GM19452 (cell line): Measurements from ENCODE around the gene TPST2.

Source experiments
- ATAC-seq: cut with Tn5 transposase; IDR thresholded peaks from one replicate; pipeline ENCODE4 v1.9.1; 2021; ENCODE audit not compliant: unreplicated experiment

Gene TPST2

DNA sequence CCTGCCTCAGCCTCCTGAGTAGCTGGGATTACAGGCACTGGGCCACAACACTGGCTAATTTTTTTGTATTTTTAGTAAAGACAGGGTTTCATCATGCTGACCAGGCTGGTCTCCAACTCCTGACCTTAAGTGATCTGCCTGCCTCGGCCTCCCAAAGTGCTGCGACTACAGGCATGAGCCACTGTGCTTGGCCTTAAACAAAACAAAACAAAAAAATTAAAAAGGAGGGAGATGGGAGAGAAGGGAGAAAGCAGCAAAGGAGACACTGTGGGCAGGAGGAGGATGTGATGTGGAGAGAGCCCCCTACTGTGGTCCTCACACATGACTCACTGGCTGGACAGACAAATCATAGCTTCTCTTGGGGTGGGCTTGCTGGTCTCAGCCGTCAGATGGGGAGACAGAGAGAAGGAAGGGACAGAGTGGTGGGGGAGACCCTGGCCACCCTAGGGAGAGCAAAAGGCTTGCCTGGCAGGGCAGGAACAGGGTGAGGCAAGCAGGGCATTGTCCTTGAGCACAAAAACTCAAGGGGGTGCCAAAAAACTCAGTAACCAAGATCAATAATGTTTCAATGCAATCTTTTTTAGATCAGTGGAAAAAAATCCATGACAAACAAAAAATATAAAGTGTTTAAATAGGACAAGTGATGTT lies 31.6 kb downstream of the TPST2 start:
- no peak for ATAC-seq

DNA sequence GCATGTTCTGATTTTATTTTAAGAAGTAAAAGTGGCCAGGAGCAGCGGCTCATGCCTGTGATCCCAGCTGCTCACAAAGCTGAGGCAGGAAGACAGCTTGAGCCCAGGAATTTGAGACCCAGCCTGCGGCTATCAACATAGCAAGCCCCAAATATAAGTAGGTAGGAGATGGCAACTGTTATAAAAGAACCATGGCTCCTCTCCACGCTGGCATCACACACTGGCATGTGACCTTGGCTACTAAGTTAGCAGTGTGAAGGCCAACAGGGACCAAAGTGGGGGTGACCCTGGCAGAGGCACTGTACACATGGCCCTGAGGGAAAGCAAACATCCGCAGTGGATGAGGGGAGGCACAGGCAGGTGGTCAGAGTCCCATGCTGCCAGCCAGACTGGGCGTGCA lies 33.0 kb downstream of the TPST2 start:
- ATAC-seq, result no peak

DNA sequence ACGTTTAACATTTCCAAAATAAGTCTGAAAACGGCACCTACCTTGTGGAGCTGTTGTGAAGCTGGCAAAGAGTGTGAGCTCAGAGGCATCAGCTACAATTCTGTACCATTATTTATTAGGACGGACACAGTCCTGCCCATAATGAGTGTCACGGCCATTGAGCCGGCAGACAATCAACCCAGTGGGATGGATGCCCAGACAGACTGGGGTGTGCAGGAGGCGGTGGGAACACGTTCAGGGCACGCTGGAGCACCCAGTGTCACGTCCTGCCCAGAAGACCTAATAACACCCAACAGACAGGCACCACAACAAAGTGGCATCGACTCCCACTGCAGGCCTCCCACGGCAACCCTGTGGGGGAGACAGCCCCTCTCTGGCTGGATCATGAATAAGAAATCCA lies 34.5 kb downstream of the TPST2 start:
- no peak for ATAC-seq

DNA sequence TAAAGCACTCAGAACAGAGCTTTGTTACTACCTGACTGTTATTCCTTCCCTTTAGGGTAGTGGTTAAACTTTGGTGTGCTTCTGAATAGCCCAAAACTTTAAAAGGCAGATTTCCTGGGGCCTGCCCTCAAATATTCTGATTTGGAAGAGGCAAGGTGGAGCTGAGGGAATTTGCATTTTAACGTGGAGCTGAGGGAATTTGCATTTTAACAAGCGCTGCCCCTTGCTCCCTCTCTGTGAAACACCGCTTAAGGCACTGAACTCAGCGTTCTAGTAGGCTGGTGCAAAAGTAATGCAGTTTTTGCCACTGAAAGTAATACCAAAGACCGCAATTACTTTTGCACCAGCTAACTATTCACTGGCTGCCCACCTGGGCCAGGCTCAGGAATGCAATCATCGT lies 35.0 kb downstream of the TPST2 start:
- no peak for ATAC-seq

DNA sequence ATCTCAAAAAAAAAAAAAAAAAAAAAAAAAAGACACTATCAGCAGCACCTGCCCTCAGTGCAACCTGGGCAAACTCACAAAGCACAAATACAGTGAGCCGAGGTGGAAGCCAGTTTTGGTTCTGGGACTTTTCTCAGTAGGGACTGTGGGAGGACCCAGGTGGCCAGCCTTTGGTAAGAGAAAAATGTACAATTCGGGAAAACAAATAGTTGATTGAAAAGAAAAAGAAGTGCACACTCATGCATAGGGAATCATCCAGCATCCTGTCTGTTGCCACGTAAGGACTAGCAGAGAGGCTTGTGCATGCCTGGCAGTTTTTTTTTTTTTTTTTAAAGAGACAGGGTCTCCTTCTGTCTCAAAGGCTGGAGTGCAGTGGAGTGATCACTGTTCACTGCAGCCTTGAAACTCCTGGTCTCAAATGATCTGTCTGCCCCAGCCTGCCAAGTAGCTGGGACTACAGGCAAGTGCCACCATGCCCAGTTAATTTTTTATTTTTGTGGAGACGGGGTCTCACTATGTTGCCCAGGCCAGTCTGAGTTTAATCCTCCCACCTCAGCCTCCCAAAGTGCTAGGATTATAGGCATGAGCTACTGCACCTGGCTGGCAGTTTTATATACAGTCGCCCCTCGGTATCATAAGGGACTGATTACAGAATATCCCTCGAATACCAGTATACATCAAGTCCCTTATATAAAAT lies 36.7 kb downstream of the TPST2 start:
- no peak for ATAC-seq

DNA sequence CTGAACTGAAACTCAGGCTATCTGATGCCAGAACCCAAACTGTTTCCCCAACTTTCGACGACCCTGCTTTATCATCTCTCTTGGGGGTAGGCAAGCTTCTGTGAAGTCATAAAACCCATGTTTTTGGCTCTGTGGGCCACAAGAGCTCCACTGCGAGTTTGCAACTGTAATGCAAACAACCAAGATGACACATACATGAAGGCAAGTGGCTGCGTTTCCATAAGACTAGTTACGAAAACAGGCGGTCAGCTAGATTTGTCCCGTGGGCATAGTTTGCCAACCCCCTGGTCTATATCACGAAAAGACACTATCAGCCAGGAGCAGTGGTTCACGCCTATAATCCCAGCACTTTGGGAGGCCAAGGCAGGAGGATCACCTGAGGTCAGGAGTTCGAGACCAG lies 37.5 kb downstream of the TPST2 start:
- no peak for ATAC-seq

DNA sequence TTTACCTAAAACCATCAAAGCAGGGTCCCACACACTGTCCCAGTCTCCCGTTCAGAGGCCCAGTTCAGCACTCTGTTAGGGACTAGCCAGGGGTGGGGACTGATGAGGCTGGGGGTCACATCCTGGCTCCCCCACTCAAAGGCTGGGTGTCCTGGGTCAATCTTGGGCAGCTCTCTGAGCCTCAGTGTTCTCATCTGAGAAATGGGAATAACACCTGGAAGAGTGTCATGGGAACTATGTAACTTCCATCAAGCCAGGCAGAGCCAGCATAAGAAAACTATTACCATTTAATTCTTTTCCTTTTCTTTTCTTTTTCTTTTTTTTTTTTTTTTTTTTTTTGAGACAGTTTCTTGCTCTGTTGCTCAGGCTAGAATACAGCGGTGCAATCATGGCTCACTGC lies 38.4 kb downstream of the TPST2 start:
- ATAC-seq, result no peak

DNA sequence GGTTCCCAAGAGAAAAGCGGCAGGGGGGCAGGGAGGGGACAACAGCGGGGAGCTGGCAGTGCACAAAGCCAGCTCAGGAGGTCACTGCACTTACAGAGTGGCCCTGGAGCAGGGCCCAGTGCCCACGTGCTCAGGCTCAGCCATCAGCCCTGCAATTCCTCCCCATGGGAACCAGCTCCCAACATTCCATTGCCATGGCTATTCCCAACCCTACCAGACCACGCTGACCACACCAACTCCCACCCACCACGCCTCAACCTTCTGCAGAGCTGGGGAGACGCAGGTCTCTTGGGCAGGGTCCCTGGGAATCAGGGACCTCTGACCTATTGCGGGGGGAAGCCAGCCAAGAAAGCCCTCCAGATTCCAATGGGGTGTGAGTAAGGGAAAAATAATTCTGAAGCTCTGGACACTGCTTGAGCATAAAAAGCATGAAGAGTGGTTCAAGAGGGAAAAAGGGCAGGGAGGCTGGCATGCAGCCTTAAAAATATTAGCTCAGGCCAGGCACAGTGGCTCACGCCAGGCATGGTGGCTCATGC lies 39.4 kb downstream of the TPST2 start:
- no peak for ATAC-seq

DNA sequence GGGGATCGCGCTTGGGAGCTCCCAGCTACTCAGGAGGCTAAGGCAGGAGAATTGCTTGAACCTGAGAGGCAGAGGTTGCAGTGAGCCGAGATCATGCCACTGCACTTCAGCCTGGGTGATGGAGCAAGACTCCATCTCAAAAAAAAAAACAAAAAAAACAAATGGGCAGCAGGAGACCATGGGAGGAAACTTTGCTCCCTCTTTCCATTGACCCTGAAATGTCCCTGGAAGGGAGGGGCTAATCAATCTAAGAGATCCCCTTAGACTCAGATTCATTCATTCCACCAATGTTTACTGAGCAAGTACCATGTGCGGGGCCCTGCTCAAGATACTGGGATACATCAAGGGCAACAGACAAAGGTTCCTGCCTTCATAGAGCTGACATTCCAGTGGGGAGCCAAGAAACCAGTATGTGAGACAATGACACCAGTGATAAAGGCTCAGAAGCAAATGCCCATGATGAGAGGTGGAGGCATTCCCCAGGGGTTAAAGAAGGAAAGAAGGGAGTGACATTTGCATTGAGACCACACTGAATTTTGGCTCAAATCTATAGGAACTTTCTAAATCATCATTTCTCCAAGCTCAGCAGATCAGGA lies 39.9 kb downstream of the TPST2 start:
- ATAC-seq, result no peak

DNA sequence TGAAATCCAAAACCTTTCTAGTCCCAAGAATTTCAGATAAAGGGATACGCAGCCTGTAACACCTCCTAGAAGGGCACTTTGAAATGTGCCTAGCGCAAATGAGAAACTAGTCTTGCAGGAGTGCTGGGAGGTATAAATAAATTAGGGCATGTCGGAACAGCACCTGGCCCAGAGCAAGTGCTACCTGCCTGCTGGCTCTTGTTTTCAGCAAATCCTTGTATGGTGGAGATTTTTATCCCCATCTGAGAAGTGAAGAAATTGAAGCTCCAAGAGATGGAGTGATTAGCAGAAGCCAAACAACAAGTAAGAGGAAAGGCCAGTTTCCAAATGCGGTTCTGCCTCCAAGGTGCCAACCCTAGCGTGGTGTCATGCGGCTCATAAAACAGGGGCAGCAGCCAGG lies 40.9 kb downstream of the TPST2 start:
- ATAC-seq, result no peak

DNA sequence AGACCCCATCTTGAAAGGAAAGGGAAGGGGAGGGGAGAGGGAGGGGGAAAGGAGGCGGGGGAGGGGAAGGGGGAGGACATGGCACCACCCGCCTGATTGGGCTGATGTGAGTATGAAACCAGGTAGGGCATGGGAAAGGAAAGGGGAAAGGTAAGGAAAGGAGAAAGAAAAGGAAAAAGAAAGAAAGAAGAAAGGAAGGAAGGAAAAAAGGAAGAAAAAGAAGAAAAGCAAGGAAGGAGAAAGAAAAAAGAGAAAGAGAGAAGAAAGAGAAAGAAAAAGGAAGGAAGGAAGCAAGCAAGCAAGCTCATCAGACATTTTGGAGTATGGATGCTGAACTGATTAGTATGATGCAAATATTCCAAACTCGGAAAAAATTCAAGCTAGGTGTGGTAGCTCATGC lies 41.6 kb downstream of the TPST2 start:
- ATAC-seq, result no peak

DNA sequence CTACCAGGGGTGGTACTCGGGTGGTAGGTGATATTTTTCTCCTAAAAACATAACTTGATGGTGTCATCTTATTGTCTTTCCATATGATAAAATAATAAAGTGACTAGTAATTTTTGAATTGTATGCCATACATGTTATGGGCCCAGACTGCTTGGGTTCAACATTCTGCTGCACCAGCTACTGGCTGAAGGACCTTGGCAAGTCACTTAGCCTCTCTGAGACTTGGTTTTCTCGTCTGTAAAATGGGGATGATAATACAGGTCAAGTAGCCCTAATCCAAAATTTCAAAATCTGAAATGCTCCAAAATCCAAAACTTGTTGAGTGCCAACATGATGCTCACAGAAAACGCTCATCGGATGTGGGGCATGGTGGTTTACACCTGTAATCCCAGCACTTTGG lies 42.1 kb downstream of the TPST2 start:
- ATAC-seq, result no peak

DNA sequence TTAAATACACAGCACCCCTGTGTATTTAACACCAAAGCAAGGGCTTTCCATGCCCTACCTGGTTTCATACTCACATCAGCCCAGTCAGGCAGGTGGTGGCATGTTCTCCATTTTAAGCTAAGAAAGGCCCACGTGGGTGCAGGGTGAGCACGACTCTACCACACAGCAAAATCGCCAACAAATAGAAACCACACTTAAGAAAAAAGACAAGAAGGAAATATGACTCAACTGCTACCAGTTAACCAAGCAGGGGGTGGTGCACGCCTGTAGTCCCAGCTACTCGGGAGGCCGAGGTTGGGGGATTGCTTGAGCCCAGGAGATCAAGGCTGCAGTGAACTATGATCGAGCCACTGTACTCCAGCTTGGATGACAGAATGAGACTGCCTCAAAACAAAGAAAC lies 42.5 kb downstream of the TPST2 start:
- no peak for ATAC-seq

DNA sequence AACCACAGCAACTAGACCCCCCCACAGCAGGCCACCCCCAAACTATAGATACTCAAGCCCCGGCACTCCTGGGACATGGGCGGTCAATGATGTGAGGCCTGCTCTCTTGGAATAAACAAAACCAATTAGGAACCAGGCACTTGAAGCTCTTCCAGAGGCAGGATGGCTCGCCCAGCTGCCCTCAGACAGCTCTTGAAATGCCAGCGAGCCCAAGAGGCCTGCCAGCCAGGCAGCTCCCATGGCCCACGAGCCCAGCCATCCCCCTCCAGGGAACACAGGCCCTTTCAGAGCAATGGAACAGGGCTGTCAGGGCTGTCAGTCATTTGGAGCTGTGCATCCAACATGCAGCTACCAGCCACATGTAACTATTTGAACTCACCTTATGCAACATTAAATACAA lies 43.6 kb downstream of the TPST2 start:
- no peak for ATAC-seq

DNA sequence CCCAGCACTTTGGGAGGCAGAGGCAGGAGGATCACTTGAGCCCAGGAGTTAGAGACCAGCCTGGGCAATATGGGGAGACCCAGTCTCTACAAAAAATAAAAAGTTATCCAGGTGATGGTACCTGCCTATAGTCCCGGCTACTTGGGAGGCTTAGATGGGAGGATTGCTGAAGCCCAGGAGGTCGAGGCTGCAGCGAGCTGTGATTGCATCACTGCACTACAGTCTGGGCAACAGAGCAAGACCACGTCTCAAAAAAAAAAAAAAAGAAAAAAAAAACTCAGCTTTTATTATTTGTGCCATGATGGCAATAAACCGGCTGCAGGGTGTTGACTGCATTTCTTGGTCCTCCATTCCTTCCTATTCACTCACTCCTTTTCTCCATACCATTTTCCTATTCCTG lies 44.1 kb downstream of the TPST2 start:
- ATAC-seq, result no peak

DNA sequence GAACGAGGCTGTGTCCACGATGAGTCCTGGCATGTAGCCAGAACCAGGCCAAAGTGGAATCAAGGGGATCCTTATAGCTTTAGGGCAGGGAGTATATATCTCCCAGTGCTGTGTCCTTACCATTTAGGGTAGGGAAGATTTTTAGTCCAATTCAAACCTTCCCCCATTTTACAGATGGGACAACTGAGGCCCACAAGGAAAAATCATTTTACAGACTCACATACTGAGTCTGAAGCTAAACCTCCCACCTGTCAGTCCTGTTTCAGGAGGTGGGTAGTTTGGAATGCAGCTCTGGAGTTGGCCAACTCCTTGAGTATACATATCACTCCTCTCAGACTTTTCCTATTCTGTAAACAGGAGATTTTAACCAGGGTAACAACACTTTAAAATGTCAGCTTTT lies 44.5 kb downstream of the TPST2 start:
- no peak for ATAC-seq

DNA sequence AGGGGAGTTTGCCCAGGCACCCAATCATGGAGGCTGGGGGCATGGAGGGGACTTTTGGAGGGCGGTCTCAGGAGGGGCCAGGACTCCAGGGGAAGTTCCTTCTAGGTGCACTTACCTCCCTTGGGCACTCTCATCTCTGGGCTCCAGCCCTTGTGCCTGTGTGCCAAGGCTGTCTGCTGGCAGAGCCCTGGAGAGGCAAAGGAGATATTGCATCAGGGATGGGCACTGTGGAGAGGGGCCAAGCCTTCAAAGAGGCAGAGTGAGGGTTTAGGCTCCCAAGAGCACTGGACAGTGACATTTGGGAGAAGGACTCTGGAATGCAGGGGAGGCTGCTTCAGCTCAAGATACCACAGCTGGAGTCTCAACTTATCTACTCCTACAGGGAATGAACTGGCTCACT lies 45.4 kb downstream of the TPST2 start:
- no peak for ATAC-seq

DNA sequence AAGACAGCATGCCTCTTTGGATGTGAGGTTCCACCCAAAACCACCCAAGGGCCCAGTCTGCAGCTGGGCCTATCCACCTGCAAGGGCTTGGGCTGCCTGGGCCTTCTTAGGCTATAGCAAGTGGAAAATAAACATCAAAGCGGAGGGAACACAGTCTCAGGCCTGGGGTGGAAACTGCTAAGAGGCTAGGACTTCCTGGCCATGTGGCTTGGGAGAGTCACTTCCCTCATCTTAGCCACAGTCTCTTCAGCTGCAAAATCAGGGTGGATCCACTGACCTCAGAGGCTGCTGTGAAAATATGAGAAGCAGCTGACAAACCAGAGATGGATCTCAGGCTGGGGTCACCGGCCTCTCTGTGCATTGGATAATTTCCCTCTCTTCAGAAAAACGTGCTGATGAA lies 47.1 kb downstream of the TPST2 start:
- no peak for ATAC-seq

DNA sequence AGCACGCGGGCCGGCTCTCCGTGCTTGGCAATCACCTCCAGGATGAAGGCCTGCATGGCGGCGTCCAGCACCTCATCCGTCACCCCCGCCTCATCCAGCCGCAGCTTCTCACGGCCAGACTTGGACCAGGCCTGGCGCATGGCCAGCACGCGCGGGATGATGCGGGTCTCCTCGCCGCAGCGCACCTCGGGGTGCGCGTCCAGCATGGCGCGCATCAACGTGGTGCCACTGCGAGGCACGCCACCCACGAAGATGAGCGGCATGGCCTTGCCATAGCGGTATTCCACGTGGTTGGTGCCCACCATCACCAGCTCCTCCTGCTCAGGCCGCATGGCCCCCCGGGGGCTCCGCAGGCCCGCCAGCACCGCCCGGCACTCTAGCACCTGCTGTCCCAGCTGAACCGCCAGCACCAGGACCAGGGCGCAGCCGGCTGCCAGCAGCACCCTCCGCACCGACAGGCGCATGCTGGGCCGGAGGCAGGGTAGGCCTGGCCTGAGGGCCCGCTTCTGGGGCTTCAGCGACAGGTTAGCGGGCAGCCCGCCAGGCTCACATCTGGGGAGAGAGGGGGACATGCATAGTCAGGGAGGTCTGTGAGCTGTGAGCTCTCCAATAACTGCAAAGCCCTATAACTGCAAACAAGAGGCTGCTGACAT lies 48.6 kb downstream of the TPST2 start:
- no peak for ATAC-seq

DNA sequence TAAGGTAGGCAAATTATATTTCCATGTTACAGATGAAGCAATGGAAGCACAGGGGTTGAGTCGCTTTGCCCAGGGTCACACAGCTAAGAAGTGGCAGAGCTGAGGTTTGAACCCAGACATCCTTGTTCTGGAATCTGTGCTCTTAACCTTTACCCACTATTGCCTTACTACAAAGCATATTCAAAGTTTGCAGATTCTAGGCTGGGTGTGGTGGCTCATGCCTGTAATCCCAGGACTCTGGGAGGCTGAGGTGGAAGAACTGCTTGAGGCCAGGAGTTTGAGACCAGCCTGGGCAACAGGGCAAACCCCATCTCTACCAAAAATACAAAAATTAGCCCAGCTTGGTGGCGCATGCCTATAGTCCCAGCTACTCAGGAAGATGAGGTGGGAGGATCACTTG lies 49.8 kb downstream of the TPST2 start:
- ATAC-seq, result no peak

DNA sequence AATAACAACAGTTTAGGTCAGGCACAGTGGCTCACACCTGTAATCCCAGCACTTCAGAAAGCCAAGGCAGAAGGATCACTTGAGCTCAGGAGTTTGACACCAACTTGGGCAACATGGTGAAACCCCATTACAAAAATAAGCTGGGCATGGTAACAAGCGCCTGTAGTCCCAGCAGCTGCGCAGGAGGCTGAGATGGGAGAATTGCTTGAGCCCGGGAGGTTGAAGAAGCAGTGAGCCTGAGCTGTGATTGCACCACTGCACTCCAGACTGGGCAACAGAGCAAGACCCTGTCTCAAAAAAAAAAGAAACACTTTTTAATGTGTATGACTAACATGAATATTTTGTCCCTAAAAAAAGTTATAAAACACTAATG lies 53.2 kb downstream of the TPST2 start:
- no peak for ATAC-seq
